ENCODE data around the gene EPB41L3.

DNA sequence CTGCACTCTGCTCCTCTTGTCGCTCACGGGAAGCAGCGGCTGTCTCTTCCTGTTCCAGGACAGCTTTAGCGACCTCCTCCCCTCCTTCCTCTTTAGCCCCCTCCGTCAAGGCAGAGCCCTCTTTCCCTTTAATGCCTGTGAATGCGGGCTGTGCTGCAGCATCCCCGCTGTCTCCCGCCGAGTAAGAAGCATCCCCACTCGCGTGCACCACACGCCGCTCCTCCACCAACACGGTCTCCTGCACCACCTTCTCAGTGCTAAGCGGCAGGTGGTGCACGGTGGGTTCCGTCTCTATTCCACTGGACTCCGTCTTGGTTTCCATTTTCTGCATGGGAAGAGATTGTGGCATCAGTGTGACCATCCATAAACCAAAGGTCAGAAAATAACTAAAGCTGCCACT, 146.7 kb downstream of the EPB41L3 start:
- no peak for TF ChIP-seq BACH2 (CRISPR knock-in tag; IDR thresholded peaks at IDR 0.05; ENCODE audit: borderline replicate concordance)
- TF ChIP-seq POU6F1 (CRISPR knock-in tag; IDR thresholded peaks at IDR 0.05; ENCODE audit: borderline replicate concordance, low read depth) = no peak
- TF ChIP-seq, protein P1, sequence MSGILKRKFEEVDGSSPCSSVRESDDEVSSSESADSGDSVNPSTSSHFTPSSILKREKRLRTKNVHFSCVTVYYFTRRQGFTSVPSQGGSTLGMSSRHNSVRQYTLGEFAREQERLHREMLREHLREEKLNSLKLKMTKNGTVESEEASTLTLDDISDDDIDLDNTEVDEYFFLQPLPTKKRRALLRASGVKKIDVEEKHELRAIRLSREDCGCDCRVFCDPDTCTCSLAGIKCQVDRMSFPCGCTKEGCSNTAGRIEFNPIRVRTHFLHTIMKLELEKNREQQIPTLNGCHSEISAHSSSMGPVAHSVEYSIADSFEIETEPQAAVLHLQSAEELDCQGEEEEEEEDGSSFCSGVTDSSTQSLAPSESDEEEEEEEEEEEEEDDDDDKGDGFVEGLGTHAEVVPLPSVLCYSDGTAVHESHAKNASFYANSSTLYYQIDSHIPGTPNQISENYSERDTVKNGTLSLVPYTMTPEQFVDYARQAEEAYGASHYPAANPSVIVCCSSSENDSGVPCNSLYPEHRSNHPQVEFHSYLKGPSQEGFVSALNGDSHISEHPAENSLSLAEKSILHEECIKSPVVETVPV (CRISPR knock-in tag; IDR thresholded peaks at IDR 0.05) = no peak
- TF ChIP-seq PATZ1 (CRISPR knock-in tag; IDR thresholded peaks at IDR 0.05; ENCODE audit: borderline replicate concordance) = no peak
- TF ChIP-seq, protein P2, sequence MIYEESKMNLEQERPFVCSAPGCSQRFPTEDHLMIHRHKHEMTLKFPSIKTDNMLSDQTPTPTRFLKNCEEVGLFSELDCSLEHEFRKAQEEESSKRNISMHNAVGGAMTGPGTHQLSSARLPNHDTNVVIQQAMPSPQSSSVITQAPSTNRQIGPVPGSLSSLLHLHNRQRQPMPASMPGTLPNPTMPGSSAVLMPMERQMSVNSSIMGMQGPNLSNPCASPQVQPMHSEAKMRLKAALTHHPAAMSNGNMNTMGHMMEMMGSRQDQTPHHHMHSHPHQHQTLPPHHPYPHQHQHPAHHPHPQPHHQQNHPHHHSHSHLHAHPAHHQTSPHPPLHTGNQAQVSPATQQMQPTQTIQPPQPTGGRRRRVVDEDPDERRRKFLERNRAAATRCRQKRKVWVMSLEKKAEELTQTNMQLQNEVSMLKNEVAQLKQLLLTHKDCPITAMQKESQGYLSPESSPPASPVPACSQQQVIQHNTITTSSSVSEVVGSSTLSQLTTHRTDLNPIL (CRISPR knock-in tag; IDR thresholded peaks at IDR 0.05; ENCODE audit: low read depth) = no peak
- TF ChIP-seq ZNF565 (CRISPR knock-in tag; conservative IDR thresholded peaks at IDR 0.05; ENCODE audit: low read depth) = no peak
- TF ChIP-seq ARNTL (CRISPR knock-in tag; IDR thresholded peaks at IDR 0.05; ENCODE audit: borderline replicate concordance, low read depth) = no peak
- no peak for TF ChIP-seq ISL1 (CRISPR knock-in tag; IDR thresholded peaks at IDR 0.05)
- no peak for TF ChIP-seq RARB (CRISPR knock-in tag; IDR thresholded peaks at IDR 0.05)
- no peak for TF ChIP-seq ESRRG (CRISPR knock-in tag; IDR thresholded peaks at IDR 0.05)
- TF ChIP-seq OSR1 (CRISPR knock-in tag; IDR thresholded peaks at IDR 0.05) = no peak
- no peak for TF ChIP-seq SNAI2 (CRISPR knock-in tag; IDR thresholded peaks at IDR 0.05)
